H4 (cell line): ENCODE results near the gene LUC7L3. TPM values are rescaled to one million over a fixed set of nuclear protein-coding genes. Genes with fewer than 3 reads are reported as not detected.
"Not testable (repeated sequence)": the region's sequence is repeated elsewhere in the genome, so short reads cannot be mapped to it uniquely, and the experiment has no call there.

Source experiments
- DNase-seq: peaks from one replicate; pipeline ENCODE4 v3.0.0-alpha.2; 2015; ENCODE audit warnings: low spot score
- total RNA-seq: library from RNA; depleted of rRNA; stranded (reverse); fragments of >200 nt; shearing (Covaris generic); gene quantifications from 2 replicates; pipeline ENCODE4 v1.2.3, GENCODE V29; 2014

The LUC7L3 gene
- total RNA-seq, 1 experiment from 2014 or later = 18.7 TPM

DNA sequence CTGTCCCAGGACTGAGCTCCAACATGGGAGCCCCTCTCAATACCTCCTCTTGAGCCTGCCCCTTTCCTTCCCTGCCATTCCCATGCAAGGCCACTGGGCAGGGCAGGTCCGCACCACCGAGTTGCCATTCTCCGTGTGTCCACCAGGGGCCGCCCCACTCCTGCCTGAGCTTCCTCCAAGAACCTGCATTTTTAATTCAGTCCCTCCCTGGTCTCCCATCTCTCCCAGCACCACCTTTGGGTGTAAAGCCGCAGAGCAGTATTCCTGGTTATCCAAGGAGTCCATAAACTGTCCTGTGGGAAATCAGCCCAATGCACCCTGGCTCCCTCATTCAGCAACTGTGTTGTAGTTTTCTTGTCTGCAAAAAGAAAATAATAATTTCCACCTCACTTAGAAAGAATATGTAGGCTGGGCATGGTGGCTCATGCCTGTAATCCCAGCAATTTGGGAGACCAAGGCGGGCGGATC lies 63.8 kb downstream of the LUC7L3 start:
- peak; percentile 91 for DNase-seq

DNA sequence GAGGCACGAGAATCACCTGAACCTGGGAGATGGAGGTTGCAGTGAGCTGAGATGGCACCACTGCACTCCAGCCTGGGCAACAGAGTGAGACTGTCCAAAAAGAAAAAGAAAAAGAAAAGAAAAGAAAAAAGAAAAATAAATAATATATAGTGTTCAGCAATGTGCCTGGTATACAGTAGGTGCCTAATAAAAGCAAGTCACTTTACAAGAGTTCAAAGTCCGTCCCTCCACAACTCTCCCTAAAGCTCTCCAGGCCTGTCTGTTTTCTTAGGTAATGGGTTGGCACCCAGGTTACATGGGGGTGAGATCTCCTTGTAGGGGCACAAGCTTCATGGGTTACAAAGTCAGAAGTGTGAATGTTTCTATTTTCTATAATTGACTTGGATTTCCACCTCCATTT lies 64.5 kb downstream of the LUC7L3 start:
- DNase-seq = no peak

DNA sequence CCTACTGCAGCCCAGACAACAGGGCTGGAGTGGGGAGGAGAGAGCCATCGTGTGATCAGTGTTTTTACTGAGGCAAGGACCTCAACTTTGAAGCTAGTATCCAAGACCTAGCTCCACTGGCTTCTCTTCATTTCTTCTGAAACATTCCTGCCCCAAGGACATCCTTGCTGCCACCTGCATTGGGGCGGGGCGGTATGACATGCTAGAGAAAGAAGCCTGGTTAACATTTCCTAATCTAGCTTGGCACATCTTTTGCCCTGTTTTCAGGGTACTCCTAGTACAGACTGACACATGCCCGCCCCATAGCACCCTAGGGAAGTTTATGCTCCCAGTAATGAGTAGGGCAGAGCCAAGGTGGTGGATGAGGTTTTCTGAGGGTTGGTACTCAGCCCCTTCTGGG lies 65.7 kb downstream of the LUC7L3 start:
- DNase-seq = no peak

DNA sequence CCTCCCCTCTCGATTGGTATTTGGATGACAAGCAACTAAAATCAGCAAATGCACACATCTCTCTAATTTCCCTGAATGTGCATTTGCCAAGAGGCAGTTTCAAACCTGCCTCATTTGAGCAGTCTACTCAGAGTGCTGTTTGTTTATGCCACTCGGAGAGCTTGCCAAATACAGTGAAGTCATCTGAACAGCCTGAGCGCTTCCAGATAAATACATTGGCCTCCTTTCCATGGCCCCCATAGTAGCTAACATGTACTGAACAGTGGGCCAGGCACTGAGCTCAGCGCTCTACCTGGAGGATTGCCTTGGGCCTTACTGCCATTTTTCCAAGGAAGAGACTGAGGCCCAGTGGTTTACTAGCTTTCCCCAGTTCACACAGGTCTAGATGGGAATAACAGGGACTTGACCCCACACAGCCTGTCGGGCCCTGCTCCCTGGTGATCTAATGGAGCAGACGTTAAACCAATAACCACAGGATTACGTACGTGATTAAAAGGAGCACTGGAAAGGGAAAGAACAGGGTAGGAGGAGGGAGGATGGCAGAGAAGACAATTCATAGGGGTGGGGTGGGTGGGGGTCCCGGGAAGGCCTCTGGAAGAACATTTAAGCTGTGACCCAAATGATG lies 66.7 kb downstream of the LUC7L3 start:
- DNase-seq = peak; percentile 75

DNA sequence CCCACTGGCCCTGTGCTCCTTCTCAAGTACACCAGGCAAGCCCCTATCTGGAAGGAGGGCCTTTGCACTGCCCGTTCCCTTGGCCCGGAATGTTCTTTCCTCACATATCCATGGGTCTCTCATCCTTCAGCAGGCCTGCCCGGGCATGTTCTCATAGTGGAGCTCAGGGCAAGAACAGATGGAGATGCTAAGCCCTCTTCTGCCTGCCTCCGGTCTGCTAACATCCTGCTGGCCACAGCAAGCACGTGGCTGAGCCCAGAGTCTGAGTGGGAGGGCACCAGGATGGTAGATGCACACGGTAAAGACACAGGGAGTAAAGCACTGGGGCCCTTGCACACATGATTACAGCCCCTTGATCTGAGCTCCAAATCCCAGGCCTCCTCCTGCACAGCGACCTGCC lies 67.7 kb downstream of the LUC7L3 start:
- no peak for DNase-seq

DNA sequence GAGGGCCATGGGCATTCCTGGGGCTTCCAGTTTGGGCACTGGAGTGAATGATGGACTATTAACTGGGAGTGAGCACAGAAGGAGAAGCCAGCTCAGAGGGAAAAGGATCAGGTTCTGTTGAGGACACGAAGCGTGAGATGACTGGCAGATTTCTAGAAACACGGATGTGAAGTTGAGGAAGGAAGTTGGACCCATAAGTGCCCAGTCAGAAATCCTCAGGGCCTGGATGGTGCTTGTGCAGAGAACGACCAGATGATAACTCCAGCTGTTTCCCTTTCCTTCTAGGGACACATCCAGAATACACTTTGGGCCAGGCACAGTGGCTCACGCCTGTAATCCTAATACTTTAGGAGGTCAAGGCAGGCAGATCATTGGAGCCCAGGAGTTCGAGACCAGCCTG lies 71.2 kb downstream of the LUC7L3 start:
- no peak for DNase-seq

DNA sequence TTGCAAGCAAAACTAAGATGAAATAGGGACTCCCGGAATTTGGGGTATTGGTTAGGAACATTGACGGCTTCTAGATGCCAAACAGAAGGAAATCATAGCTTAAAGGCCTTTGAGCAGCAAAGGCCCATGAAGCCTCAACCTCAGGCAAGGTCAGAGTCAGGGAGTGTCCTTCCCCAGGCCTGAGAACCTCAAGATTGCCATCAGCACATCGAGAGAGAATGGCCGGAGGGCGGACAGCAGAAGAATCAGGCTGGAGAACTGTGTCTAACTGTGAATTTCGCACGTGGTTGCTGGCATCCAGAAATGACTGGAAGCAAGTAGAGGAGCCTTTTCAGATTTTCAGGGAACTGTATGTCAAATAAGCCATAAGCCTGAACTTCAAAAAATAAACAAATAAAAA lies 72.7 kb downstream of the LUC7L3 start:
- no peak for DNase-seq

DNA sequence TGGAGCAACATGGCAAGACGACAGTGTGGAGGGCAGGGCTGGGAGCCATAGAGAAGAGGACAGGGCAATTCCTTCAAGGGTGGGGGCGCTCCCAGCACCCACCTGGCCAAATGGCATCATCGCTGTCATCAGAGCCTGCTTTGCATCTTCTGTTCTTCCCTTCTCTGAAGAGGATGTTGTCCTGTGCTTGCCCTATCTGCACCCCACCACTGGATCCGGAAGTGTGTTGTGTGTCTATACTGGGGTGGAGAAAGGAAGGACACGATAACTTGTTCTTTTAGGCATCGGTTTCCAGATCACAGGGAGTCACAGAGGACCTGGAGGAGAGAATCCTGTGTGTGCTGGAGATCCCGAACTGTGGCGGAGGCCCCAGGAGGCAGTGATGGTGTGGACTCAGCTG lies 73.6 kb downstream of the LUC7L3 start:
- no peak for DNase-seq

DNA sequence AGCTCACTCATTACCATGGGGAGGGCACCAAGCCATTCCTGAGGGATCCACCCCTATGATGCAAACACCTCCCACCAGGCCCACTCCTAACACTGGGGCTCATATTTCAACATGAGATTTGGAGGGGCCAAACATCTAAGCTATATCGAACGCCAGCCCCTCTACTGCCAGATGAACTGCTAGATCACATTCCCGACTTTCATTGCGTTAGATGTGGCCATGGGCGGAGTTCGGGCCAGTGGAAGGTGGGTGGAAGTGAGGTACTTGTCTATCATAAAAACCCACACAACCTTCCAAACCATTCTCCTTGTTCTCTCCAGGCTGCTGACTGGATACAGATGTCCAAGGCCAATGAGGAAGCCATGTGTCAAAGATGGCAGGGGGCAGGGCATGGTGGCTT lies 75.0 kb downstream of the LUC7L3 start:
- no peak for DNase-seq

DNA sequence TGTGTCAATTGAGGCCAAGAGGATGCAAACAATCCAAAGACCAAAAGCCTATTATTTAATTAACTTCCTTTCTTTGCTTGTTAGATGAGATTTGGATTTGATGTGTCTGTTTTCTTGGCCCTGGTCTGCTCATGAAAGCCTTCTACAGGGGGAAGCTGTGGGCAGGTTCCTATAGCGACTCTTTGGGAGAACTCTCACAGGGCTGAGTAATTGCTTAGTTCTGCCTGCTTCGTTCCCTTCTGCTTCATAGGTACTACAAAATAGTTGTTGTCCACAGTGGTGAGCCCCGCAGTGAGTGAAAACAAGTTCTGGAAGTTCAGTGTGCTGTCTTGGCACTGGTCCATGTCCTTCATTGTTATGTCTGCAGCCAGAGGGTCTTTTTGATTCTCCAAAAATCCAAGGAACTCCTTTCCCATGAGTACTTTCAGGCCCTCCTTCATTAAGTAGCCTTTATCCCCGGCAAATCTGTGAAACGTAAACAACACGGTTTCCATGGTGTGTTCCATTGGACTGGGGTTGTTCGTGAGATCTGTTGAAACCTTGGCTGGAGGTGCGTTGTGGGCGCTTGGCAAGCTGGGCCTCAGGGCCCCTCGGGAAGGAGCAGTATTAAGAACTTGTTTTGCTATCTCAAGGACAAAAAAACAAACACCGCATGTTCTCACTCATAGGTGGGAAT lies 77.9 kb downstream of the LUC7L3 start:
- no peak for DNase-seq

DNA sequence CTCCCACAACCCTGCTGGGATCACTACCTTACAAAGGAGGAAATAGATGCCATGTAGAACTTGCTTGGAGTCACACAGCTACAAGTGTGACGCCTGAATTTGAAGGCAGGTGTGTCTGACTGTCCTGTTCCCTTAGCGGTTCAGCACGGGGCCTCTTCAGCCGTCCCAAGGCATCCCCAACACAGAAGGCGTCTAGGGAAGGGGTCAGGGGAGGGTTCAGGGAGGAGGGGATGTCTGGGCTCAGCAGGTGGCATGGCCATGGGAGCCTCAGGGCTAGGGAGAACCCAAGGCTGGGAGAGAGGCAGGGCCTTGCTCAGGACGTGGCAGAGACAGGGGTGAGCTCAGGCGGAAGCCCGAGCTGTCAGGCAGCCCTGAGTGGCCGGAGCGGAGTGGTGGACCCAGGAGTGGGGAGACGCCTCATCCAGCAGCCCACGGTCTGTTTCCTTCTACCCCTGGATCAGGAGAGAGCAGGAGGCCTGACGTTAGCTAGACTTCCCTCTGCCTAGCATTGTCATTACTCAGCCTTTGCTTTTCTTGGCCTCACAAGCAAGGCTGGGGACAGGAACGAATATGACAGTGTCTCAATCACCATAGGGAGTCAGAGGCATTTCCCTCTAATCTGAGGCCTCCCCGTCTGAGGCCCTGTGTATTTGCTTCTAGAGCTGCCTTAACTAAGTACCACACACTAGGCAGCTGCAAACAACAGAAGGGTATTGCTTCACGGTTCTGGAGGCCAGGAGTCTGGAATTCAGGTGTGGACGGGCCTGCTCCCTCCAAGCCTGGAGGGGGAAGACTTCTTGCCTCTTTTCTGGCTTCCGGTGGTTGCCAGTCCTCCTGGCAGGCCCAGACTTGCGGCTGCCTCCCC lies 79.3 kb downstream of the LUC7L3 start:
- DNase-seq = no peak

DNA sequence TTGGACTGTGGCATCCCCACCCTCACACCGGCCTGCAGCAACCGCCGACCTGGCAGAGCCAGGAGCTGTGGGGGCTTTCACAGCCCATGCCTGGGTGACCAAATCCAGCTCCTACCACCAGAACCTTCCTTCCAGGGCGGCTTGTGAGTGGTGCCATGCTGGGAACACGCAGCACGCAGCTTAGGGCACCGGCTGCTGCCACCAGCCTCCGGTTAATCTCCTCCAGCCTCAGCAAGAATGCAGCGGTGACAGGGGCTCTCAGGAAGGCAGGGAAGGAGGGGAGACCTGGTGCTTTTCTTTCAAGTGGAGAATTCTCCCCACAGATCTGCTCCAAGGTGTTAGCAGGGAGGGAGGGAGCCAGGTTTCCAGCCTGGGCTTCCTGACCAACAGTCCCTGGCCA lies 80.2 kb downstream of the LUC7L3 start:
- no peak for DNase-seq

DNA sequence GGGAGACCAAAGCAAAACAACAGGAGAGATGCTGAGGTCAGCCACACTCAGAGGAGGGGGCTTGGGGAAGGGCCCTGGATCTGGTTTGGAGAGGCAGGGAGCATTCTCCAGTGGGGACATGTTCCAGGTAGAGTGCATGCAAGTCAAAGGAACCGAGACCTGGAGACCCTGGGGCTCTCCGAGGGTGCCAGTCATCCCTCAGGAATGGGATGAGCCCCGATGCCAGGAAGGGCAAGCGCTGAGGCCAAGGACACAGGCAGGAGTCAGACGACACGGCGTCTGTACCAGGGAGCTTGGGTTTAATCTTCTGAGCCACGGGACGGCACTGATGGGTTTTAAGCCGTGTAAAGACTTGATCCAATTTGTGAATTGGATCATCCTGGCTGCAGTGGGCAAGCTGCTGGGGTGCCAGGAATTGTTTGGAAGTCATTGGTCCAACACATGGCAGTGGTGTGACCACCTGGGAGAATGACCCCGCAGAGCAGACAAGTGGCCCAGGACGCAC lies 80.8 kb downstream of the LUC7L3 start:
- no peak for DNase-seq

DNA sequence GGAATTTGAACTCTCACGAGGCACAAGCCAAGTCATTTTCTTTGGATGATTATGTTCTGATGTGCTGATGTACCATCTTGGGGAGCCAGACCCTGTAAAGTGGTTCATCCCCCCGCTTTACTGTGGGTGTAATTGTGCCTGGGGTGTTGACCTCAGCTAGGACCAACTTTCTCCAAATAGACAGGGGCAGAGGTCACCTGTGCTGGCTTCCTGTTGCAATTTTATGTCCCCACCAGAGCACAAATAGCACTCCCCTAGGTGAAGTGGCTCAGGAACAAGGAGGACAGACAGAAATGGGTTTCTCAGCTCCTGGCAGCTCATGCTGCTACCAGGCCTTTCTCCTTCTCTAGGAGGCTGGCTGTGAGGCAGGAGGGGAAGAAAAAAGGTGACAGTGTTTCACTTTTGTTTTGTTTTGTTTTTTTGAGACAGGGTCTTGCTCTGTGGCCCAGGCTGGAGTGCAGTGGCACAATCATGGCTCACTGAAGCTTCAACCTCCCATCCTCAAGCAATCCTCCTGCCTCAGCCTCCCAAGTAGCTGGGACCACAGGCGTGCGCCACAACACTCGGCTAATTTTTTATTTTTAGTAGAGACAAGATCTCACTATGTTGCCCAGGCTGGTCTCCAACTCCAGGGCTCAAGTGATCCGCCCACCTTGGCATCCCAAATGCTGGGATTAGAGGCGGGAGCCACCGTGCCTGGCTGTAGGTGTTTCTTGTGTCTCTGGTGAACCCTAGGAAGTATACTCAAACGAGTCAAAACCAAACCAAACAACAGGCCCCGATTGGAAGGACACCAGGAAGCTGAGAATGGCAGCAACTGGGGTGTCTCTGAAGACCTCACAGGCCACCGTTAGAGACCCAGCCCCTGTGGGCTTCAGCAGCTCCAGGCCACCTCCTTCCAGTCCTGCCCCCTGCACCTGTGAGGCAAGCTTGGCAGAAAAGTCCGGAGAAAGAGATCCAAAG lies 83.5 kb downstream of the LUC7L3 start:
- no peak for DNase-seq

DNA sequence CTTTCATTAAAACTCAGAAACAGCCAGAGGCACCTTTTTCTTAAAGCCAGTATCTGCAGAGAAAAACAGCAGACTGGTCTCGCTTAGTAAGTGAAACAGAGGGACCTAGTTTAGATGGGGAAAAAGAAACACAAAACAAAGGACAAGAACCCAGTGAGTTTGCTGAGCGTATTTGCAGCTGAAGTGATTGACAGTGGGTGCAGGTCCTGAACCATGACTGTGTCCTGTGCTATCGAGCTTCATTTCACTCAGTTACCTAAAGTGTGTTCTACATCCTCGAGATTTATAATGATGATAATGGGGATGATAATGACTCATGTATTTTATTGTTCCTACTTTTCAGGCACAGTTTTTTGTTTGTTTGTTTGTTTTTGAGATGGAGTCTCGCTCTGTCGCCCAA lies 84.3 kb downstream of the LUC7L3 start:
- DNase-seq = no peak

DNA sequence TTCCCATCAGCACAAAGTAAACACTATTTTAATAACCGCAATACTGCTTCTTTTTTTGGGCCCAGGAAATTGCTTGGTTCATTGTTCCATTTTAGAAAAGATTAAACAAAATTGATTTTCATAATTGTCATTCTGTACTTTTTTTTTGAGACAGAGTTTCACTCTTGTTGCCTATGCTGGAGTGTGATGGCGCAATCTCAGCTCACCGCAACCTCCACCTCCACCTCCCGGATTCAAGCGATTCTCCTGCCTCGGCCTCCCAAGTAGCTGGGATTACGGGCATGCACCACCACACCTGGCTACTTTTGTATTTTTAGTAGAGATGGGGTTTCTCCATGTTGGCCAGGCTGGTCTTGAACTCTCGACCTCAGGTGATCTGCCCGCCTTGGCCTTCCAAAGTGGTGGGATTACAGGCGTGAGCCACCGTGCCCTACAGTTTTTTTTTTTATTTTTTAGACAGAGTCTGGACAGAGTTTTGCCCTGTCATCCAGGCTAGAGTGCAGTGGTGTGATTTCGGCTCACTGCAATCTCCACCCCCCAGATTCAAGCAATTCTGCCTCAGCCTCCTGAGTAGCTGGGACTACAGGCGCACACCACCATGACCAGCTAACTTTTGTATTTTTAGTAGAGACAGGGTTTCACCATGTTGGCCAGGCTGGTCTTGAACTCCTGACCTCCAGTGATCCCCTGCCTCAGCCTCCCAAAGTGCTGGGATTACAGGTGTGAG lies 85.5 kb downstream of the LUC7L3 start:
- not testable (repeated sequence) for DNase-seq

DNA sequence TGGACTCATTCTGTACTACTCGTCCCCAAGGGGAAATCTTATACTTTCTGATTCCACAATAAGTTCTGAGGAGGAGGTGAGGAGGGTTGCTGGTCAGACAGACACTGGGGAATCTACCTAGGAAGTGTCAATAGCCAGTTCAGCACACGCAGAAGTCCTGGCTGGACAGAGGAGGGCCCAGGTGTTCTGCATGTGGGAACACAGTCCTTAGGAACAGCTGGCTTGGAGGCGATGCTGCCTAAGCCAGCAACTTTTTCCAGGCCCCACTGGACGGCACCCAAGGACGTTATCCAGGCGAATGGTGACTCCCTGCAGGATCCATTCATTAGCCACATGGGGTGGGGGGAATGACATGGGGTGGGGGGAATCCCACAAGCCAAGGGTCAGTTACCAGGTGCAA lies 86.1 kb downstream of the LUC7L3 start:
- DNase-seq = no peak
